ENCODE results near the gene CRB1. TPM values are rescaled to one million over a fixed set of nuclear protein-coding genes. Genes with fewer than 3 reads are reported as not detected.

Gene CRB1
- total RNA-seq, 1 experiment from 2014 or later = not detected

DNA sequence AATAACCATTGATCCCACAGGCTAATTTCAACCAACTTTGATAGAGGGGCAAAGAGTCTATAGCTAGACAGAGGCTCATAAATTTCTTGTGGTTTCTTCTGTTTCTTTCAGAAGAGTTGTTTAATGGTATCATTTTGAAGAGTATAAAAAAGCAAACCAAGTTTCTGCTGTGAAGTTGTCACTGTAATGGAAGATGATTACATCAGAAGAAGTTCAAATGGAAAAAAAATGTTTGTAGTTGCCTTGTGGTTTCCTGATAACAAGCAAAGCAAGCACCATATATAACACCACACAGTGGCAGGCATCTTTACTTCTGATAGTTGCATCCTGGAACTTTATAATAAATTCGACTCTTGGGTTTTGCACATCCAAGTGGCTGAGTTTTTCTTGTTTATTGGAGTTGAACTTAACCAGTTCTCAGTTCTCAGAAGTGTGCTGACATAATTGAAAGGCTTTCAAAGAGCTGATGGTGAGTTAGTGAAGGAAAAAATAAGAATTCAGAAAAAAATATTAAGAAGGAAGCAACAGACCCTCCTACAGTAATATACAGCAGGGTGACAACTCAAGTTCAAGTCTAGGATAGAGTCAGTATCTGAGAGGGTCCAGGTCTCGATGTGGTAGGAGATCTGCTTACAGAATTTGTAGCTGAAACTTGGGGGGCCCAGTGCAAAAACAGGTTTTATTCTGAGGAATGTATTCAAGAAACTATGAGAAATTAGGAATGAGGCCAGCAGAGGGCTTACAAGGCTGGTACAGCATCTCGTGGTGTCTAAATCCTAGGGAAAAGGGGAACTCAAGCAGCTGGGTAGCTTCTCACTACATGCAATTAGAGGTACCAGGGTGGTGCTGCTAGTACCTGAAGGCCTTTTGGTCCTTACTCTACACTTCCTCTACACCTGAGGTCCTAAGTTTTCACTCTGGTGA is 123.5 kb downstream of the CRB1 start:
- no TSS peak for BruUV-seq (replicated peaks)
- intact Hi-C loops (cut with micrococcal nuclease; ENCODE audit: unreplicated experiment) (no loop called here), in situ Hi-C loops (cut with HindIII; ENCODE audit: low pct_unique_long_range_greater_than_20kb, low sequenced_read_pairs) (no loop called here)
- DNase-seq (ENCODE audit: low read depth, low spot score) (no peak), ATAC-seq (no peak)
- Histone ChIP-seq H3K4me3 (ENCODE audit: low read depth in 2 of 2, low read length in 2 of 2) (no peak overlapping the region), H3K36me3 (ENCODE audit: control insufficient read depth, insufficient read depth, low read length) (no peaks in the 10 kb centered on the region), H3K27me3 (ENCODE audit: control insufficient read depth, insufficient read depth, low read length) (no peaks in the 10 kb centered on the region; the same call in 1 of the 2 replicates), H3K4me1 (ENCODE audit: control insufficient read depth, insufficient read depth, low read length) (no peaks in the 10 kb centered on the region), H3K27ac (ENCODE audit: low read length) (no peak overlapping the region), H3K9me3 (ENCODE audit: control insufficient read depth, insufficient read depth, low read depth, low read length) (no peaks in the 10 kb centered on the region)
- POLR2A ChIA-PET = no interaction called here
- CTCF ChIA-PET = no interaction called here
- TF ChIP-seq, protein P1, sequence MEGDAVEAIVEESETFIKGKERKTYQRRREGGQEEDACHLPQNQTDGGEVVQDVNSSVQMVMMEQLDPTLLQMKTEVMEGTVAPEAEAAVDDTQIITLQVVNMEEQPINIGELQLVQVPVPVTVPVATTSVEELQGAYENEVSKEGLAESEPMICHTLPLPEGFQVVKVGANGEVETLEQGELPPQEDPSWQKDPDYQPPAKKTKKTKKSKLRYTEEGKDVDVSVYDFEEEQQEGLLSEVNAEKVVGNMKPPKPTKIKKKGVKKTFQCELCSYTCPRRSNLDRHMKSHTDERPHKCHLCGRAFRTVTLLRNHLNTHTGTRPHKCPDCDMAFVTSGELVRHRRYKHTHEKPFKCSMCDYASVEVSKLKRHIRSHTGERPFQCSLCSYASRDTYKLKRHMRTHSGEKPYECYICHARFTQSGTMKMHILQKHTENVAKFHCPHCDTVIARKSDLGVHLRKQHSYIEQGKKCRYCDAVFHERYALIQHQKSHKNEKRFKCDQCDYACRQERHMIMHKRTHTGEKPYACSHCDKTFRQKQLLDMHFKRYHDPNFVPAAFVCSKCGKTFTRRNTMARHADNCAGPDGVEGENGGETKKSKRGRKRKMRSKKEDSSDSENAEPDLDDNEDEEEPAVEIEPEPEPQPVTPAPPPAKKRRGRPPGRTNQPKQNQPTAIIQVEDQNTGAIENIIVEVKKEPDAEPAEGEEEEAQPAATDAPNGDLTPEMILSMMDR (IDR thresholded peaks at IDR 0.05) = peak; percentile 22; the same call in 1 of the 2 replicates
- no peak for TF ChIP-seq TCF7L2 (IDR thresholded peaks at IDR 0.05; ENCODE audit: low read depth, low read length)

GRCh38 chr1:197392541-197392940 is 124.5 kb downstream of the CRB1 start:
- no peaks in the 10 kb centered on the region; the same call in 1 of the 2 replicates for H3K27me3 ChIP-seq (ENCODE audit: control insufficient read depth, insufficient read depth, low read length)
- CTCF ChIA-PET = no interaction called here
- ATAC-seq (no peak), DNase-seq (ENCODE audit: low read depth, low spot score) (no peak)
- BruUV-seq (replicated peaks) = no TSS peak
- H3K9me3 ChIP-seq (ENCODE audit: control insufficient read depth, insufficient read depth, low read depth, low read length) = no peaks in the 10 kb centered on the region
- POLR2A ChIA-PET = interaction anchor here (0.6 kb wide), 1 partner anchor 259 kb away, joined by 4 read pairs; no protein-coding TSS in a partner anchor
- no peaks in the 10 kb centered on the region for H3K36me3 ChIP-seq (ENCODE audit: control insufficient read depth, insufficient read depth, low read length)
- TF ChIP-seq POLR2AphosphoS5 (IDR thresholded peaks at IDR 0.05; ENCODE audit: low read depth, low read length) = no peak
- TF ChIP-seq, protein P1 (IDR thresholded peaks at IDR 0.05) = no peak
- no peak for TF ChIP-seq REST (IDR thresholded peaks at IDR 0.05; ENCODE audit: insufficient read depth in 1 of 2, low read depth in 2 of 2, low read length in 1 of 2)
- no peak for TF ChIP-seq TCF7L2 (IDR thresholded peaks at IDR 0.05; ENCODE audit: low read depth, low read length)
- no peak for TF ChIP-seq SIN3A (IDR thresholded peaks at IDR 0.05; ENCODE audit: borderline replicate concordance, insufficient read depth, low read depth, low read length)
- intact Hi-C loops (cut with micrococcal nuclease; ENCODE audit: unreplicated experiment) (no loop called here), in situ Hi-C loops (cut with HindIII; ENCODE audit: low pct_unique_long_range_greater_than_20kb, low sequenced_read_pairs) (no loop called here)
- H3K27ac ChIP-seq (ENCODE audit: low read length) = no peak overlapping the region
- H3K4me1 ChIP-seq (ENCODE audit: control insufficient read depth, insufficient read depth, low read length) = no peaks in the 10 kb centered on the region
- no peak overlapping the region for H3K4me3 ChIP-seq (ENCODE audit: low read depth in 2 of 2, low read length in 2 of 2)

Measured in Panc1 (cell line).